GM10266 (cell line): Measurements from ENCODE around the gene KMT2D.
A peak's percentile ranks its signal among the peaks of the same experiment; 100 is the strongest.

ENCODE experiments used
- DNase-seq: peaks from one replicate; pipeline ENCODE4 v3.0.0; 2012; ENCODE audit errors: extremely low spot score
- CTCF ChIP-seq: IDR thresholded peaks from 2 replicates; pipeline ENCODE4 v1.5.1; 2012; ENCODE audit warnings: mild to moderate bottlenecking, low read depth; ENCODE audit not compliant: control insufficient read depth, insufficient read depth; ENCODE audit errors: missing control alignments

The KMT2D gene

GRCh38 chr12:49092816-49093406, 32.3 kb upstream of the KMT2D start:
- TF ChIP-seq CTCF: no peak
- DNase-seq: no peak

- DNase-seq: peak; percentile 87
- TF ChIP-seq CTCF: peak; percentile 70
Measured at GRCh38 chr12:49092086-49092815, 31.7 kb upstream of the KMT2D start.

GRCh38 chr12:49091836-49092085, 31.2 kb upstream of the KMT2D start:
- no peak for TF ChIP-seq CTCF
- no peak for DNase-seq

- no peak for TF ChIP-seq CTCF
- no peak for DNase-seq
Measured at GRCh38 chr12:49091056-49091835, 30.7 kb upstream of the KMT2D start.

GRCh38 chr12:49089821-49090773, 29.5 kb upstream of the KMT2D start:
- DNase-seq: no peak
- TF ChIP-seq CTCF: peak; percentile 0

- DNase-seq: no peak
- no peak for TF ChIP-seq CTCF
Measured at GRCh38 chr12:49088932-49089330, 28.3 kb upstream of the KMT2D start.
